GM23248 (cell line): ENCODE data around the gene KCTD19.

Source experiments
- EZH2 ChIP-seq: fragments of 200-600 bp; sonication (generic); IDR thresholded peaks from 2 replicates; pipeline ENCODE4 v1.6.1; 2018; ENCODE audit warnings: antibody characterized with exemption, mild to moderate bottlenecking; ENCODE audit not compliant: insufficient read depth, poor library complexity, severe bottlenecking
- EZH2phosphoT487 ChIP-seq: fragments of 200-600 bp; sonication (generic); IDR thresholded peaks from 2 replicates; pipeline ENCODE4 v1.6.1; 2018; ENCODE audit warnings: antibody characterized with exemption, moderate library complexity, mild to moderate bottlenecking, low read depth; ENCODE audit not compliant: insufficient read depth

DNA sequence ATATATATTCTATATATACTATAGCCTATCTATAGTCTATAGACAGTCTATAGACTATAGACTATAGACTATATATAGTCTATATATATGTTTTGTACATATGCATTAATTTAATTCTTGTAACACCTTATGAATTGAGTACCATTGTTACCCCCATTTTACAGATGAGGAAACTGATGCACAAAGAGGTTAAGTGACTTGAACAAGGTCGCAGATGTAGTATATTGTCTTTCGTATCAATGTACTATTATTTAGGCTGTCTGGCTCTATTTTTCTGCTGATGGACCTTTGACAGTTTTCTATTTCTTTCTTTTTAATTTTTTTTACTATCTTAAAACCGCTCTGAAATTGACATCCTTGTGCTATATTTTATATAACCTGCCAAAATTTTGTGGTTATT lies 14.7 kb upstream of the KCTD19 start:
- TF ChIP-seq EZH2 (no peak), EZH2phosphoT487 (no peak)
